CD14-positive monocyte (primary cell): ENCODE measurements around the gene G6PC3. TPM values are rescaled to one million over a fixed set of nuclear protein-coding genes. Genes with fewer than 3 reads are reported as not detected.
A peak's percentile ranks its signal among the peaks of the same experiment; 100 is the strongest.

ENCODE experiments used
- DNase-seq, 3 donors: peaks; one replicate each; pipeline ENCODE4 v3.0.0-alpha.2; 2011 to 2022
- H2AFZ ChIP-seq: 2 replicates; pipeline ENCODE4 v1.6.0; 2012; ENCODE audit warnings: mild to moderate bottlenecking, low read depth, low read length, inconsistent platforms; ENCODE audit not compliant: insufficient read depth, poor library complexity, severe bottlenecking
- H3K27ac ChIP-seq, 2 donors: 1 replicate in 1 of 2; 2 replicates in 1 of 2; pipeline ENCODE4 v1.5.1; 2012 to 2013; ENCODE audit warnings: low read length in 2 of 2, control low read depth in 1 of 2, inconsistent platforms in 1 of 2, low read depth in 1 of 2, mild to moderate bottlenecking in 1 of 2
- H3K27me3 ChIP-seq, 2 donors: one replicate each; pipeline versions ENCODE4 v1.6.0 to v1.6.1; 2011 to 2013; ENCODE audit warnings: low read length in 2 of 2; ENCODE audit not compliant: control insufficient read depth in 2 of 2, insufficient read depth in 2 of 2
- H3K36me3 ChIP-seq, 2 donors: replicated peaks in 1 of 2; 1 replicate in 1 of 2; 2 replicates in 1 of 2; pipeline versions ENCODE4 v1.5.1 to v1.6.1; 2012 to 2013; ENCODE audit warnings: low read length in 2 of 2, control low read depth in 1 of 2, inconsistent platforms in 1 of 2, mild to moderate bottlenecking in 1 of 2; ENCODE audit not compliant: insufficient read depth in 2 of 2, control insufficient read depth in 1 of 2
- H3K4me1 ChIP-seq, 2 donors: 1 replicate in 1 of 2; 2 replicates in 1 of 2; pipeline versions ENCODE4 v1.5.1 to v1.6.1; 2012 to 2013; ENCODE audit warnings: low read length in 2 of 2, control low read depth in 1 of 2, inconsistent platforms in 1 of 2, mild to moderate bottlenecking in 1 of 2, moderate library complexity in 1 of 2; ENCODE audit not compliant: insufficient read depth in 2 of 2, control insufficient read depth in 1 of 2
- H3K4me2 ChIP-seq: replicated peaks from 2 replicates; pipeline ENCODE3; 2012; ENCODE audit warnings: low read length, moderate library complexity, mild to moderate bottlenecking; ENCODE audit not compliant: poor library complexity, severe bottlenecking; ENCODE audit errors: extremely low read depth
- H3K4me3 ChIP-seq, 3 experiments: fragments of 200-600 bp in 1 of 3; sonication (generic) in 1 of 3; replicated peaks in 1 of 3; 1 replicate in 2 of 3; 2 replicates in 1 of 3; pipeline ENCODE4 v1.5.1; 2011 to 2013; ENCODE audit warnings: low read length in 3 of 3, mild to moderate bottlenecking in 3 of 3, control low read depth in 2 of 3, low read depth in 2 of 3, inconsistent platforms in 1 of 3, moderate library complexity in 1 of 3
- H3K79me2 ChIP-seq: 2 replicates; pipeline ENCODE4 v1.6.0; 2012; ENCODE audit warnings: mild to moderate bottlenecking, control low read depth, inconsistent platforms, low read length, moderate library complexity; ENCODE audit not compliant: insufficient read depth
- H3K9ac ChIP-seq: 2 replicates; pipeline ENCODE4 v1.6.0; 2017; ENCODE audit warnings: low read length, mild to moderate bottlenecking; ENCODE audit not compliant: insufficient read depth, poor library complexity, severe bottlenecking
- H3K9me3 ChIP-seq, 2 donors: replicated peaks in 1 of 2; 1 replicate in 1 of 2; 2 replicates in 1 of 2; pipeline versions ENCODE4 v1.5.1 to v1.6.1; 2012 to 2013; ENCODE audit warnings: low read length in 2 of 2, control low read depth in 1 of 2; ENCODE audit not compliant: control insufficient read depth in 1 of 2, insufficient read depth in 1 of 2
- H4K20me1 ChIP-seq: 2 replicates; pipeline ENCODE4 v1.6.0; 2012; ENCODE audit warnings: mild to moderate bottlenecking, low read length, control low read depth, moderate library complexity; ENCODE audit not compliant: insufficient read depth
- H3K27ac Mint-ChIP-seq, 7 donors: one replicate each; pipeline ENCODE4 v1.8.0; 2020; ENCODE audit warnings: mild to moderate bottlenecking in 7 of 7, mixed read lengths in 7 of 7, moderate library complexity in 6 of 7, inconsistent platforms in 2 of 7
- H3K27me3 Mint-ChIP-seq, 3 donors: one replicate each; pipeline ENCODE4 v1.8.0; 2021 to 2022; ENCODE audit warnings: low read depth in 3 of 3, mild to moderate bottlenecking in 3 of 3, mixed read lengths in 3 of 3, moderate library complexity in 3 of 3, inconsistent platforms in 1 of 3
- H3K36me3 Mint-ChIP-seq, 2 donors: one replicate each; pipeline ENCODE4 v1.8.0; 2020; ENCODE audit warnings: mixed read lengths in 2 of 2, inconsistent platforms in 1 of 2, mild to moderate bottlenecking in 1 of 2
- H3K4me1 Mint-ChIP-seq: one replicate; pipeline ENCODE4 v1.8.0; 2020; ENCODE audit warnings: mild to moderate bottlenecking, mixed read lengths
- H3K4me3 Mint-ChIP-seq, 2 donors: one replicate each; pipeline ENCODE4 v1.8.0; 2020; ENCODE audit warnings: mild to moderate bottlenecking in 2 of 2, mixed read lengths in 2 of 2, moderate library complexity in 1 of 2
- H3K9me3 Mint-ChIP-seq, 7 donors: one replicate each; pipeline ENCODE4 v1.8.0; 2020 to 2022; ENCODE audit warnings: mixed read lengths in 7 of 7, mild to moderate bottlenecking in 6 of 7, moderate library complexity in 6 of 7, inconsistent platforms in 2 of 7
- CTCF ChIP-seq: fragments of 200-600 bp; IDR thresholded peaks from one replicate; pipeline ENCODE4 v1.8.0; 2022; ENCODE audit warnings: antibody characterized with exemption, mild to moderate bottlenecking
- WGBS: methylation state at CpG from one replicate; pipeline ENCODE4 v1.1.5; 2013; ENCODE audit warnings: missing lambda C conversion rate; ENCODE audit not compliant: insufficient coverage; 5-methylcytosine and 5-hydroxymethylcytosine counted together
- intact Hi-C, 2 donors: fragments of 100-400 bp; cut with micrococcal nuclease; formaldehyde crosslinking; loops; one replicate each; pipeline versions ENCODE4 v1.15.0 to v1.15.1; 2023
- polyA plus RNA-seq, 3 donors: library from polyadenylated mRNA; depleted of rRNA in 1 of 3; unstranded in 2 of 3; stranded (reverse) in 1 of 3; fragments of 300-500 nt in 2 of 3; fragments of >200 nt in 1 of 3; fragmentation: Illumina TruSeq in 2 of 3; gene quantifications; 1 replicate in 2 of 3; 2 replicates in 1 of 3; pipeline ENCODE4 v1.2.3, GENCODE V29; 2012 to 2021

Gene G6PC3
- polyA plus RNA-seq, 3 donors: 38.0 to 46.4 (median 42.4) TPM

- peaks cover 94% of the 10 kb centered on the region for H3K79me2 ChIP-seq
- peak overlapping the region in 2 of 7 donors; percentile 24 to 76 for H3K27ac Mint-ChIP-seq
These were observed 11.2 kb upstream of the G6PC3 start for GRCh38 chr17:44059101-44059892.

DNA sequence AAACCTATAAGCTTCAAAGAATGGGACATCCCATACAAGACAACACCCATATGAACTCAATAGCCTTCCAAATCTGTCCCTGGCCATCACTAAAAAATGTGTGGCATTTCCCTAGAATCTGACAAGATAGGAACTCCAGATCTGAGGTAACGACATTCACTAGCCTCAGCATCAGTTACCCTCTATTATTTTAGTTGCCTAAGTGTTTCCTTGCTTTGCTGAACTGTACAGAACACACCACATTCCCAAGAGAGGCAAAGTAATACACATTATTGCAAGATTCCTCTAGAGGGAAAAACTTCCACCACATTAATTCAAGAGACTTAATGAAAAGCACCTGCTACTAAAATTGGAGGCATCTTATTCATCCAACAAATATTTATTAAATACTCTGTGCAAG lies 9.1 kb upstream of the G6PC3 start:
- Histone ChIP-seq H3K4me1 (peaks cover 10 to 12% of the 10 kb centered on the region in 2 donors), H2AFZ (no peak overlapping the region), H3K9me3 (no peaks in the 10 kb centered on the region), H3K36me3 (peaks cover 43 to 68% of the 10 kb centered on the region in 2 donors), H3K9ac (no peak overlapping the region), H4K20me1 (peaks cover 78% of the 10 kb centered on the region), H3K4me3 (no peak overlapping the region), H3K4me2 (no peak overlapping the region), H3K27me3 (no peaks in the 10 kb centered on the region), H3K27ac (no peak overlapping the region), H3K79me2 (peaks cover 96% of the 10 kb centered on the region)
- WGBS: no CpG with 5 or more reads among the region's 1 CpG
- intact Hi-C loops: loop anchor here in 1 of 2 donors (10.0 kb wide), 1 partner anchor 123 kb away; the partner anchor contains the start of gene TMUB2
- no peak for TF ChIP-seq CTCF
- Mint-ChIP-seq H3K4me1 (peaks cover 12% of the 10 kb centered on the region), H3K9me3 (no peaks in the 10 kb centered on the region), H3K36me3 (peaks cover 43 to 64% of the 10 kb centered on the region in 2 donors), H3K27me3 (no peaks in the 10 kb centered on the region), H3K4me3 (no peak overlapping the region), H3K27ac (no peak overlapping the region)
- DNase-seq: no peak

More at GRCh38 chr17:44059101-44059892, 11.2 kb upstream of the G6PC3 start:
- H3K4me2 ChIP-seq: no peak overlapping the region
- peaks cover 55 to 86% of the 10 kb centered on the region in 2 donors for H3K36me3 ChIP-seq
- no peak overlapping the region for H3K4me3 ChIP-seq
- H3K27ac ChIP-seq: no peak overlapping the region
- Mint-ChIP-seq H3K27me3 (no peaks in the 10 kb centered on the region), H3K9me3 (no peaks in the 10 kb centered on the region), H3K4me1 (peaks cover 9% of the 10 kb centered on the region), H3K36me3 (peaks cover 48 to 74% of the 10 kb centered on the region in 2 donors), H3K4me3 (no peak overlapping the region)
- 100% methylated on average over 3 of the region's 14 CpGs for WGBS
- no peak overlapping the region for H3K9ac ChIP-seq
- intact Hi-C loops: no loop called here
- no peaks in the 10 kb centered on the region for H3K9me3 ChIP-seq
- TF ChIP-seq CTCF: no peak
- no peaks in the 10 kb centered on the region for H3K27me3 ChIP-seq
- H2AFZ ChIP-seq: no peak overlapping the region
- H3K4me1 ChIP-seq: no peaks in the 10 kb centered on the region
- peaks cover 80% of the 10 kb centered on the region for H4K20me1 ChIP-seq
- DNase-seq: no peak
